Bronchial smooth muscle cell (primary cell): ENCODE results near the gene ABHD18. TPM values are rescaled to one million over a fixed set of nuclear protein-coding genes. Genes with fewer than 3 reads are reported as not detected.

ENCODE experiments used
- total RNA-seq: library from RNA; depleted of rRNA; stranded (reverse); fragments of >200 nt; gene quantifications from 2 replicates; pipeline ENCODE4 v1.2.1, GENCODE V29; 2014

The ABHD18 gene
- total RNA-seq = 3.2 and 3.8 TPM in 2 replicates

DNA sequence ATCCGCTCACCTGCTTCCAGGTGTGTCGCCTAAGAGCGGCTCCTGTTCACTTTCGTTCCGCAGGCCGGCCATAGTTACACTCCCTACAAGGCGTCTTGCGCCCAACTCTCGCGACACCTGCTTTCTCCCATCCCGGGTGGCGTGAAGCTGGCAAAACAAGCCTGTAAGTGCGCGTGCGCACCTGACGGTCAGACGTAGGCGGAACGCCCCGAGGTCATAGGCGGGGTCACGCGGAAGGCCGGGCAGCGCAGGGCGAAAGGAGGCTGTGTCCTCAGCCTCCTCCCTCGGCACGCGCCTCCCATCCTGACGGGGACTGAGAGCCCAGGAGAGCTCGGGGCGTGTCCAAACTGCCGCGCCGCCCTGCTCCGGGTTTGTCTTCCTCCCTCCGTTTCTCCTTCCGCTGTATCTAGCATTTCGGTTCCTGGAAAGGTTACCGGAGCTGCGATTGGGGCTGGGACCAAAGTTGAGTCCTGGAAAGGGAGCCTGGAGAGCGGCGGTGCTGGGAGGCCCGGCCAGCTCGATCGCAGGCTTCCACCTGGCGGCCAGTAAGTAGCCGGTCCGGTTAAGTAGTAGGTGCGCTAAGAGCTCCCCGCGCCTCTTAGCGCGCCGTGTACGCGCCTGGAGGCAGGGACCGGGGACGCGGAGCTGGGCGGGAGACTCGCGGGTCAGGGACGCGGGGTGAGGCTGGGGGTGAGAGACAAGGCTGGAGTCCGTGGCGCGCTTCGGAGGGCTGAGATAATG, at the start of gene ABHD18, which contains the start of gene MFSD8:
Gene ABHD18, plus strand, starts transcription at position 345 of the 741 bp plus-strand sequence. CDS start 17,550 bp downstream, outside the sequence.
Gene MFSD8, minus strand, starts transcription at position 112 of the 741 bp plus-strand sequence. Its CDS starts 40 bp downstream, at position 72.

DNA sequence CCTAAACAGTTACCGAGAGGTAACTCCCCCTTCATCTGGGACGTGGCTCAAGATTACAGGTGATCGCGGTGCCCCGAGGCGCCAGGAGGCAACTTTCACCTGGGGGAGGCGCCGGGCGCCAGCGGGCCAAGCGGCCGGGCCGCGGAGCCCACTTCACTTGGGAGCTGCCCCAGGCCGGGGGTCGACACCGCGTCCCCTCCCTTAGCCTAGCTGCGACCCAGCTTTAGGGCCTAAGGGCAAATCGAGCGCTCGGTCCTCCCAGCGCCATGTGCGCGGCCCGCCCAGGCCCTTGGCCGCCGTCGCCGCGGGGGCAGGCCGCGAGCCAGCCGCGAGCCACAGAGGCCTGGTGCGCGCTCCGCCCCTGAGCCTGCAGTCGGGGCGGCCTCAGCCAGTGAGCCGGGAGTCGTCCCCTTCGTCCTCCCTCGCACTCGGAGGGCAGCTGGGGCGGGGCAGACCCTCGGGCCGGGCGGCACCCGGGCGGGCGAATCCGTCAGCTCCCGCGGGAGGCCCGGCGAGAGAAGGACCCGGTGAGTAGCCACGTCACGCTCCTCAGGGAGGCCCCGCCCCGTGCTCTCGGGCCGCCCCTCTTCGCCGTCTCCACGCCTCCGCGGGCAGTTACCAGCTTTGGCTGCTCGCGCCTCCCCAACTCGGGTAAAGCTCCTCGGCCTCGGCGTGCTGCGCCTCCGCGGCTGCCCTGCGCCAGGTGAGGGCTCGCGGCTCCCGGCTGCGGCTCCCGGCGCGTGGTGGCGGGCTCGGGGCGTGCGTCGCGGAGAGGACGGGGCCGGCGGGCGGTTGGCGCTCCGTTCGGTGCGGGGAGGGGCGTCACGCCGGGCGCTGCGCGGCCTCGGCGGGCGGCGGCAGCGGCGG, 95.7 kb downstream of the ABHD18 start, which contains the start of gene LARP1B:
Gene LARP1B, plus strand, starts transcription at position 614 of the 867 bp plus-strand sequence. CDS start 13,640 bp downstream, outside the sequence.

Other genes with a start within 250 kb of the ABHD18 start
- not detected in 2 replicates for gene SLC25A31, start 235.0 kb upstream of the ABHD18 start, total RNA-seq
- 5.8 and 9.3 TPM in 2 replicates for gene HSPA4L, start 183.1 kb upstream of the ABHD18 start, total RNA-seq
- gene PLK4, start 84.5 kb upstream of the ABHD18 start, total RNA-seq = 1.0 and 3.5 TPM in 2 replicates
- 14.5 and 15.2 TPM in 2 replicates for gene MFSD8, start 233 bp upstream of the ABHD18 start, total RNA-seq
- gene LARP1B, start 95.9 kb downstream of the ABHD18 start, total RNA-seq = 10.9 and 12.9 TPM in 2 replicates